CD4-positive, alpha-beta T cell (primary cell): ENCODE measurements around the gene ZNF428. TPM values are rescaled to one million over a fixed set of nuclear protein-coding genes. Genes with fewer than 3 reads are reported as not detected.
A peak's percentile ranks its signal among the peaks of the same experiment; 100 is the strongest.

Experiments used
- ATAC-seq: fragments of 200-7000 bp; cut with Tn5 transposase; one replicate; pipeline ENCODE4 v1.10.0; 2022; ENCODE audit warnings: mild to moderate bottlenecking; ENCODE audit not compliant: poor library complexity
- CTCF ChIA-PET: fragments of 350-600 bp; sonication (Branson Sonifier 250); formaldehyde crosslinking; loops from one replicate; lab custom pipeline; 2021; ENCODE audit warnings: antibody characterized with exemption, inconsistent platforms; lab: Charles Lee
- POLR2A ChIA-PET: fragments of 350-600 bp; sonication (Branson Sonifier 250); formaldehyde crosslinking; loops from one replicate; lab custom pipeline; 2021; ENCODE audit warnings: antibody characterized with exemption, inconsistent platforms; lab: Charles Lee
- DNase-seq, 14 experiments: peaks; one replicate each; pipeline ENCODE4 v3.0.0-alpha.2; 2013 to 2020; ENCODE audit warnings: mixed read lengths in 2 of 14
- H3K27ac ChIP-seq, 2 donors: one replicate each; pipeline versions ENCODE4 v1.5.1 to v1.7.0; 2013; ENCODE audit warnings: low read length in 2 of 2, low read depth in 1 of 2, mild to moderate bottlenecking in 1 of 2
- H3K27me3 ChIP-seq, 2 experiments: 1 replicate in 1 of 2; 2 replicates in 1 of 2; pipeline versions ENCODE4 v1.6.1 to v1.7.0; 2013; ENCODE audit warnings: low read length in 2 of 2, control low read depth in 1 of 2, mild to moderate bottlenecking in 1 of 2, moderate library complexity in 1 of 2; ENCODE audit not compliant: insufficient read depth in 2 of 2, control insufficient read depth in 1 of 2
- H3K36me3 ChIP-seq: one replicate; pipeline ENCODE4 v1.6.1; 2013; ENCODE audit warnings: low read length, control low read depth; ENCODE audit not compliant: insufficient read depth
- H3K4me1 ChIP-seq: one replicate; pipeline ENCODE4 v1.6.1; 2013; ENCODE audit warnings: low read length, control low read depth; ENCODE audit not compliant: insufficient read depth
- H3K4me3 ChIP-seq: one replicate; pipeline ENCODE4 v1.5.1; 2013; ENCODE audit warnings: mild to moderate bottlenecking, low read length, moderate library complexity
- H3K9me3 ChIP-seq, 2 experiments: 1 replicate in 1 of 2; 2 replicates in 1 of 2; pipeline versions ENCODE4 v1.6.1 to v1.7.0; 2013; ENCODE audit warnings: low read length in 2 of 2, mild to moderate bottlenecking in 2 of 2, control low read depth in 1 of 2, moderate library complexity in 1 of 2; ENCODE audit not compliant: control insufficient read depth in 1 of 2, insufficient read depth in 1 of 2
- H3K27ac Mint-ChIP-seq: one replicate; pipeline ENCODE4 v1.8.0; 2020; ENCODE audit warnings: mixed read lengths
- H3K27me3 Mint-ChIP-seq: one replicate; pipeline ENCODE4 v1.8.0; 2021; ENCODE audit warnings: mixed read lengths
- H3K36me3 Mint-ChIP-seq: one replicate; pipeline ENCODE4 v1.8.0; 2021; ENCODE audit warnings: low read depth, mixed read lengths
- H3K4me1 Mint-ChIP-seq: one replicate; pipeline ENCODE4 v1.8.0; 2021; ENCODE audit warnings: low read depth, mixed read lengths
- H3K4me3 Mint-ChIP-seq: one replicate; pipeline ENCODE4 v1.8.0; 2020; ENCODE audit warnings: mild to moderate bottlenecking, mixed read lengths
- H3K9me3 Mint-ChIP-seq: one replicate; pipeline ENCODE4 v1.8.0; 2020; ENCODE audit warnings: mixed read lengths
- CTCF ChIP-seq: fragments of 200-600 bp; IDR thresholded peaks from one replicate; pipeline ENCODE4 v1.8.0; 2022; ENCODE audit warnings: antibody characterized with exemption, mild to moderate bottlenecking
- intact Hi-C, 2 experiments: fragments of 100-400 bp; cut with DNase I in 1 of 2; cut with micrococcal nuclease in 1 of 2; formaldehyde crosslinking; loops; one replicate each; pipeline versions ENCODE4 v1.15.1 to v1.9.0; 2023 to 2025; cut with DNase I, micrococcal nuclease
- total RNA-seq, 174 experiments: library from RNA in 2 of 174; stranded (reverse) in 2 of 174; gene quantifications; one replicate each; pipeline ENCODE4 v1.2.3 and lab custom pipeline; 2021 to 2026

Gene ZNF428
- total RNA-seq, 2 experiments from 2014 or later: 22.3 to 24.8 TPM

- ChIA-PET POLR2A (interaction anchor here (0.6 to 6.4 kb wide), 7 partner anchors 9 to 99 kb away, joined by 4 to 40 read pairs (median 4); partner anchors contain the start of genes CADM4, IRGQ, XRCC1 and ZNF575), CTCF (interaction anchor here (6.0 kb wide), 1 partner anchor 32 kb away, joined by 31 read pairs; the partner anchor contains the start of genes IRGQ and ZNF576)
- Mint-ChIP-seq H3K4me1 (peaks cover 62% of the 10 kb centered on the region), H3K4me3 (peak overlapping the region; percentile 85), H3K36me3 (peaks cover 38% of the 10 kb centered on the region), H3K27me3 (no peaks in the 10 kb centered on the region), H3K9me3 (no peaks in the 10 kb centered on the region), H3K27ac (peak overlapping the region; percentile 96)
- peaks cover 14% of the 10 kb centered on the region for H3K36me3 ChIP-seq
- intact Hi-C loops: loop anchor here in 1 of 2 experiments (5.0 kb wide), 1 partner anchor 35 kb away; the partner anchor contains the start of gene ETHE1
- no peaks in the 10 kb centered on the region for H3K9me3 ChIP-seq
- H3K4me1 ChIP-seq: peaks cover 50% of the 10 kb centered on the region
- H3K4me3 ChIP-seq: peak overlapping the region; percentile 47
- peak; percentile 56 to 96 (median 74) for DNase-seq
- no peak for TF ChIP-seq CTCF
- H3K27me3 ChIP-seq: no peaks in the 10 kb centered on the region
- ATAC-seq: peak; percentile 89
- H3K27ac ChIP-seq: peak overlapping the region; percentile 82 to 93
Observed at GRCh38 chr19:43562698-43563241, 56.7 kb downstream of the ZNF428 start.

DNA sequence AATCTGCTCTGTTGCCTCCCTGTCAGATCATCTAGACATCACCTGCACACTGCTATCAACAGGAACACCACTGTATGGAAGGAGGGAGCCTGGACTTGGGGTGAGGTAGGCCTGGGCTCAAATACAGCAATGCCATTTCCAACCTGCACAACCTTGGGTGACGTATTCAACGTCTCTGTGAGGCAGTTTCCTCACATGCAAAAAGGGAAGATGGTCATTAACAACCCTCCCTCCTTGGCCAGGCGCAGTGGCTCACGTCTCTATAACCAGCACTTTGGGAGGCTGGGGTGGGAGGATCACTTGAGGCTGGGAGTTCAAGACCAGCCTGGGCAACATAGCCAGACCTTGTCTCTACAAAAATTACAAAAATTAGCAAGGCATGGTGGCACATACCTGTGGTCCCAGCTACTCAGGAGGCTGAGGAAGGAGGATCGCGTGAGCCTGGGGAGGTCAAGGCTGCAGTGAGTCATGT is 57.2 kb downstream of the ZNF428 start:
- ATAC-seq (peak; percentile 7), DNase-seq (no peak)
- peaks cover 17% of the 10 kb centered on the region for H3K36me3 ChIP-seq
- Mint-ChIP-seq H3K4me3 (peak overlapping the region; percentile 85), H3K4me1 (peaks cover 62% of the 10 kb centered on the region), H3K27me3 (no peaks in the 10 kb centered on the region), H3K27ac (peak overlapping the region; percentile 96), H3K9me3 (no peaks in the 10 kb centered on the region), H3K36me3 (peaks cover 43% of the 10 kb centered on the region)
- ChIA-PET CTCF (interaction anchor here (6.0 kb wide), 1 partner anchor 33 kb away, joined by 31 read pairs; the partner anchor contains the start of genes IRGQ and ZNF576), POLR2A (interaction anchor here (1.0 to 6.4 kb wide), 6 partner anchors 9 to 78 kb away, joined by 4 to 40 read pairs (median 6); partner anchors contain the start of genes CADM4, IRGQ, XRCC1 and ZNF575)
- intact Hi-C loops: loop anchor here in 1 of 2 experiments (5.0 kb wide), 1 partner anchor 35 kb away; the partner anchor contains the start of gene ETHE1
- H3K4me1 ChIP-seq: peaks cover 50% of the 10 kb centered on the region
- H3K27me3 ChIP-seq: no peaks in the 10 kb centered on the region
- H3K4me3 ChIP-seq: peak overlapping the region; percentile 47
- H3K27ac ChIP-seq: peak overlapping the region; percentile 82 to 93
- no peak for TF ChIP-seq CTCF
- no peaks in the 10 kb centered on the region for H3K9me3 ChIP-seq

GRCh38 chr19:43561139-43561970 is 58.1 kb downstream of the ZNF428 start:
- no peak for TF ChIP-seq CTCF
- H3K9me3 ChIP-seq: no peaks in the 10 kb centered on the region
- H3K36me3 ChIP-seq: peaks cover 18% of the 10 kb centered on the region
- ChIA-PET CTCF (interaction anchor here (1.1 to 6.0 kb wide), 2 partner anchors 18 to 34 kb away, joined by 3 to 31 read pairs; partner anchors contain the start of genes IRGQ and ZNF576), POLR2A (interaction anchor here (1.8 to 6.4 kb wide), 3 partner anchors 27 to 79 kb away, joined by 4 to 40 read pairs (median 17); partner anchors contain the start of genes CADM4, IRGQ, ZNF575 and ZNF576)
- ATAC-seq: no peak
- H3K27me3 ChIP-seq: no peaks in the 10 kb centered on the region
- H3K4me1 Mint-ChIP-seq: peaks cover 57% of the 10 kb centered on the region
- DNase-seq: no peak
- no peaks in the 10 kb centered on the region for H3K27me3 Mint-ChIP-seq
- H3K4me1 ChIP-seq: peaks cover 50% of the 10 kb centered on the region
- H3K36me3 Mint-ChIP-seq: peaks cover 45% of the 10 kb centered on the region
- peak overlapping the region; percentile 82 to 93 for H3K27ac ChIP-seq
- H3K27ac Mint-ChIP-seq: peak overlapping the region; percentile 96
- H3K9me3 Mint-ChIP-seq: no peaks in the 10 kb centered on the region
- intact Hi-C loops: loop anchor here in 1 of 2 experiments (5.0 kb wide), 1 partner anchor 34 kb away; the partner anchor contains the start of gene ETHE1
- peak overlapping the region; percentile 85 for H3K4me3 Mint-ChIP-seq
- peak overlapping the region; percentile 47 for H3K4me3 ChIP-seq
